NCI-H345 (cell line): ENCODE results near the gene CEND1.

ENCODE experiments used
- DNase-seq: peaks from one replicate; lab custom pipeline; 2025; lab: John Stamatoyannopoulos, UW

CEND1 gene

DNA sequence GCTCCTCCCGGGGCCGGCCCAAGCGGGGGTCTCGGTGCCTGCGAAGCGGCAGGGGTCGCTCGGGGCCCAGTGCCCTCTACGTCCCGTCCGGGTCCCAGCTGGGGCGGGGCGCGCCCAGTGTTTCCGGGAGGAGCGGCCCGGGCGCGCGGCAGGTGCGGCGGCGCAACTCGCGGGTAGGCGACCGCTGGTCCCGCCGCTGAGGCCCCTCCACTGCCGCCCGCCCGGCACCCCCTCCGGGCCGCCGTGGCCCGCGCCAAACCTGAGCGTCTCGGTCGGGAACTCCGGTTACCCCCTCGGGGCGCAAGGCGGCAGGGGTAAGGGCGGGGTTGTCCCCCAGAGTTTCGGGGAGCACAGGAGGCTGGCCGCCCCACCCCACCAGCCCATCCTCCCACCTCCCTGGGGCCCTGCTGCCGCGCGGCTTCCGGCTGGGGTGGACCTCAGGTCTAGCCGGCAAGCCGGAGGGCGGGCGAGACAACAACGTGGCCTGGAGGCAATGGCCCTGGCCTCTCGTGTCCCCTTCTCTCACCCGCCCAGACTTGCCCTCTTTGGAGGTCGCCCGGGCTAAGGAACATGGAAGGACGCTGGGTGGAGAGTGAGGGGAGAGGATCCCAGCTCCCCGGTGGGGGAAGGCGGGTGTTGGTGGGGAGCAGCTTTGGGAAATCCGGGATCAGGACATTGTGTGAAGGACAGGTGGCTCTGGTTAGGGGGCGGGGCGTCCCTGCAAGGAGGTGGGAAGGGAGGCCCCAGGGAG lies 37.4 kb upstream of the CEND1 start:
- peak; percentile 40 for DNase-seq

DNA sequence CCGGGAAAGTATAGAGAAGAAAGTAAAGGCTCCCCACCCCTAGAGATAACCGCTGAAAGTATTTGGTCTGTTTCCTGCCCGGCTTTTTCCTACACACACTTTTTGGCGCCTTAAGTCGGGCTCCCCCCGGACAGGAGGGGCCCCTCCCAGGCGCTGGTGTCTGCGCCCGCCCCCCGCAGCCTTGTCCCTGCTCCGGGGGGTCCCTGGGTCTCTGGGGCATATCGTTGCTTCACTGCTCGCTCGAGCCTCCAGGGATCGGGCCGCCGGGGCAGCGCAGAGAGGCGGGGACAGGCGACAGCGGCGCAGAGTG lies 36.9 kb upstream of the CEND1 start:
- no peak for DNase-seq

DNA sequence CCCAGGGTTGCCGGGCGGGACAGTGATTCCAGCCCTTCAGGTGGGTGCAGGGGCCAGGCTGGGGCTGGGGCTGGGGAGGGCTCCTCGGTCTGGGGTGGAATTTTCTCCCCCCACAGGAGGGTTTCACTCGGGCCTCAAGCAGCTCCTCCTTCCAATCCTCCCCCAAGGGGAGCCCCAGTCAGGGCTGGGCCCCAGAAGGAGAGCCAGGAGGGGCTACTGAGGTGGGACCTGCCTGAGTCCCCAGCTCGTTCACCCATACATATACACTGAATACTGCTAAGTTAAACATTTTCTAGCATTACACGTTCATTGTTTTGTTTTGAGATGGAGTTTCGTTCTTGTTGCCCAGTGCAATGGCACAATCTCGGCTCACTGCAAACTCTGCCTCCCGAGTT lies 36.3 kb upstream of the CEND1 start:
- no peak for DNase-seq

DNA sequence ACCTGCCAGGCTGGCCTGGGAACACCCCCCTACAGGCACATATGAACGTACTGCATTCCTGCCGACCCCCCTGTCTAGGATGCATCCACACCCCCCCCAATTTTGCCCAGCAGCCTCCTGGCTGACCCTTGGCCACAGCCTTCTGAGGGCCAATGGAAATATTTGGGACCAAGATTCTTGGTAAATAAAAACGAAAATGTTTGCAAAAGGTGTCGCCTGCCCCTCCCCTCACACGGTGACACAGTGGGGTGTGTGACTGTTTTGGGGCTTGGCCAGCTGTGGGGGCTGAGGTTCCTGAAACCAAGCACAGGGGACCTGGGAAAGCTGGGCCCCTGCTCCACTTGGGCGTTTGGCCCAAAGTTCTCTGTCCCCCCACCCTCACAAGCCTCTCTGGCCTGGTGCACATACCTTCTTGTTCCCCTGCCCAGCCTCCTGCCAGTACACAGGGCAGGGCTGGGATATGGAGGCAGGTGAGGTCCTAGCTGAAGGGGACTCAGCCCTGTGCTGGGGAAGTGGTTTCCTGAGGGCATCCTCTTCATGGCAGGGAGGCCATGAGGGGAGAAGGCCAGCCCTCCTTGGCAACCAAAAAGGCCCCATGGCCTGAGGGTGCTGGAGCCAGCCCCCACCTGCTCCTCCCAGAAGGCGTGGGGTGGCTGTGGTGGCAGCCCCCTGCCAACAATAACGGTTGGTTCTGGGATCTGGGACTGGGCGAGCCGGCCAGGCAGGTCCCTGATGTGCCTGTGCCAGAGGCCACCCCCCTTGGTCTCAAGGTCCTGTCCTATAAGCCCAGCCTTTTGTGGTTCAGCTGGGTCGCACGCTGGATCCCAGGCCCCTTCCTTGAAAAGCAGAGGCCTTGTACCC lies 35.7 kb upstream of the CEND1 start:
- DNase-seq, result no peak

DNA sequence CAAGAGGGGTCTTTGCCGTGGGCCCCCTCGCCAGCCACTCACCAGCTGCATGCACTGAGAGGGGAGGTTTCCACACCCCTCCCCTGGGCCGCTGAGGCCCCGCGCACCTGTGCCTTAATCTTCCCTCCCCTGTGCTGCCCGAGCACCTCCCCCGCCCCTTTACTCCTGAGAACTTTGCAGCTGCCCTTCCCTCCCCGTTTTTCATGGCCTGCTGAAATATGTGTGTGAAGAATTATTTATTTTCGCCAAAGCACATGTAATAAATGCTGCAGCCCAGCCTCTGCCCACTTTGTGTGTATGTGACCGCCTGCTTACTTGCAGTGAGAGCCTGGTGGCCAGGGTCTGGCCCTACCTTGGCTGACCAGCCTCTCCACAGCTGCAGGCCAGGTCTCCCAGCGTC lies 35.1 kb upstream of the CEND1 start:
- no peak for DNase-seq

DNA sequence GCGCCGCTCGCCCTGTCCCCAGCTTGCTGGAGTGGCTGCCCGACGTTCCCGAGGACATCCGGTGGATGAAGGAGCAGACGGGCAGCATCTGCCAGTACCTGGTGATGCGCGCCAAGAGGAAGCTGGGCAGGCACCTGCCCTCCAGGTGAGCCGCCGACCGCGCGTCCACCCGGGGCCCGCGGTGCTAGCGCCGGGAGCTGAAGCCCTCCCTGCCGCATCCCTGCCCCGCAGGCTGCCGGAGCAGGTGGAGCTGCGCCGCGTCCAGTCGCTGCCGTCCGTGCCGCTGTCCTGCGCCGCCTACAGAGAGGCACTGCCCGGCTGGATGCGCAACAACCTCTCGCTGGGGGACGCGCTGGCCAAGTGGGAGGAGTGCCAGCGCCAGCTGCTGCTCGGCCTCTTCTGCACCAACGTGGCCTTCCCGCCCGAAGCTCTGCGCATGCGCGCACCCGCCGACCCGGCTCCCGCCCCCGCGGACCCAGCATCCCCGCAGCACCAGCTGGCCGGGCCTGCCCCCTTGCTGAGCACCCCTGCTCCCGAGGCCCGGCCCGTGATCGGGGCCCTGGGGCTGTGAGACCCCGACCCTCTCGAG lies 34.5 kb upstream of the CEND1 start:
- DNase-seq, result no peak

DNA sequence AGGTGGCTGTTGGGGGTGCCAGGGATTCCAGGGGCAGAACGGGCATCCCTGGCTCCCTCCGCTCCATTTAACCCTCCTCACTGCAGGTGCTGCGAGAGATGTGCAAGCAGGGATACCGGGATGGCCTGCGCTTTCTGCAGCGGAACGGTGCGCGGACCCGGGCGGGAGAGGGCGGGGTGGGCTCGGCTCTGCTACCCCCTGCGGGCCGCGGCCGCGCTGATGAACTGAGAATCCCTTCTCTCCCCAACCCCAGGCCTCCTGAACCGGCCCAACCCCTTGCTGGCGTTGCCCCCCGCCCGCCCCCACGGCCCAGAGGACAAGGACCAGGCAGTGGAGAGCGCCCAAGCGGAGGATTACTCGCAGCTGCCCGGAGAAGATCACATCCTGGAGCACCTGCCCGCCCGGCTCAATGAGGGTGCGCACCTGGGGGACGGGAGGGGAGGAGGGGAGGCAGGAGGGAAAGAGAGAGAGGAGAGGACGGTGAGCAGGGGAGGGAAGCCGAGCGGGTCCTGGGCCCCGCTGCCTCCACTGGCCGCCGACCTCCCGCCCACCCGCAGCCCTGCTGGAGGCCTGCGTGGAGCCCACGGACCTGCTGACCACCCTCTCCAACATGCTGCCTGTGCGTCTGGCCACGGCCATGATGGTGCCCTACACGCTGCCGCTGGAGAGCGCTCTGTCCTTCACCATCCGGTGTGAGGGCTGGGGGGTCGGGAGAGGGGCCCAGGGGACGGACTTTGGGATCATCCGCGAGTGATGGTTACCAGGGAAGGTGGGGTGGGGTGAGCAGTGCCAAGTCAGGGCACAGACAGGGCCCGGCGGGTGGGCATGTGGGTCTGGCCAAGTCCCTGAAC lies 33.8 kb upstream of the CEND1 start:
- no peak for DNase-seq

DNA sequence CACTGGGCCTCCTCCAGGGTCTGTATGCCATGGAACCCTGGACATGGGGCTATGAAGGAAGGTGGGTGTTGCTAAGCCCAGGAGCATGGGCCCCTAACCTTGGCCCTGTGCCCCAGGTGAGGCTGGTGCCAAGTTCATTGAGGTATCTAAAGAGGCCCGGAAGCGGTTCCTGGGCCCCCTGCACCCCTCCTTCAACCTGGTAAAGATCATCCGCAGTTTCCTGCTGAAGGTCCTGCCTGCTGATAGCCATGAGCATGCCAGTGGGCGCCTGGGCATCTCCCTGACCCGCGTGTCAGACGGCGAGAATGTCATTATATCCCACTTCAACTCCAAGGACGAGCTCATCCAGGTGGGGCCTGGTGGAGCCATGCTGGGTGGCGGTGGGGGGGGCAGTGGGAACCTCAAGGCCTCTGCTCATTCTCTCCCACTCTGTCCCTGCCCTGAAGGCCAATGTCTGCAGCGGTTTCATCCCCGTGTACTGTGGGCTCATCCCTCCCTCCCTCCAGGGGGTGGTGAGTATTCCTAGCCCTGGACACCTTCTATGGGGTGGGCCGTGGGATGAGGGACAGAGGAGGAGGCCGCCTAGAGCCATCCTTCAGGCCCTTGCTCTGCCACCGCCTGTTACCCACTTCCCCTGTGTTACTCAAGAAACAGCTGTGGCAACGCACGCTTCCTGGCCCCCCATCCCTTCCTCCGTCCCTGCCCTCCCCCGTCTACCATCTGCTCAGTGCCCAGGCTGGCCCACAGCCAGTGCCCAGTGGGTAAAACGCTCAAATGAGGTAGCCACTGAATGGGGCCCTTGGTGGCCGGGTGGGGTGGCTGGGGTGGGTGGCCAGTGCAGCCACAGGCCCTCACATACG lies 31.9 kb upstream of the CEND1 start:
- no peak for DNase-seq

DNA sequence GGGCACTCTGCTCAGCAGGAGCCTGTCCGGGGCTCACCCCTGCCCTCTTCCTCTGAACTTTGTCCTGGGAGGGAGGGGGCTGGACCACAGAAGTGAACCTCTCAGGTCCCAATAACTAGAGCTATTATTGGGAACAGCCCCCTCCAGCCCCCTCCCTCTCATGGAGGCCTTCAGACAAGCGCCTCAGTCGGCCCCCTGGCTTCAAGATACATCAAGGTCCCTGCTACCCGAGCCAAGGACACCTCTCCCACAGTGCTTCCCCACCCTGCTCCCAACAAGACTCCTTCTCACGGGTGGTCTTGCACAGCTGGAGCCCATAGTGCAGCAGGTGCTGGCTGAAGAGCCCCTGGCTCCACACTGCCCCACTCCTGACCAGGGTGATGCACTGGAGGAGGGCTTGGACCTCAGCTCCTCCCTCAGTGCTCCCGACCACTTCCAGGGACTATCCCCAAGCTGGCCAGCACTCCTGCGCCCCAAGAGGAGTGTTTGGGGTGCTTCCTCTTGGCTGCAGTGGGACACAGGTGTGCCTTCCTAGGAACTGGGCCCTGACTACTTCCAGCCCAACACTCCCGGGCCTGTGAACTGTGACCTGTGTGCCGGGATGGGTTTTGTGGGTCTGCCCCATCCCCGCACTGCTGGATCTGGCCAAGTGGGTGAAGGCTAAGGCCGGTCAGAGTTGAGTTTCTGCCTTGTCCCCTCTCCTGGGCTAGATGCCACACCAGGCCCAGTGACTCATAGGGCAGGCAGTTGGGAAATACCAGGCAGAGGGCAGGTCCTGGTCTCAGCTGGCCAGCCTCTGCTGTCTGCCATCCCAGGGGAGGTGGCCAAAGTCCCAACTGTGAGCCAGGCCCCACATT lies 31.0 kb upstream of the CEND1 start:
- no peak for DNase-seq

DNA sequence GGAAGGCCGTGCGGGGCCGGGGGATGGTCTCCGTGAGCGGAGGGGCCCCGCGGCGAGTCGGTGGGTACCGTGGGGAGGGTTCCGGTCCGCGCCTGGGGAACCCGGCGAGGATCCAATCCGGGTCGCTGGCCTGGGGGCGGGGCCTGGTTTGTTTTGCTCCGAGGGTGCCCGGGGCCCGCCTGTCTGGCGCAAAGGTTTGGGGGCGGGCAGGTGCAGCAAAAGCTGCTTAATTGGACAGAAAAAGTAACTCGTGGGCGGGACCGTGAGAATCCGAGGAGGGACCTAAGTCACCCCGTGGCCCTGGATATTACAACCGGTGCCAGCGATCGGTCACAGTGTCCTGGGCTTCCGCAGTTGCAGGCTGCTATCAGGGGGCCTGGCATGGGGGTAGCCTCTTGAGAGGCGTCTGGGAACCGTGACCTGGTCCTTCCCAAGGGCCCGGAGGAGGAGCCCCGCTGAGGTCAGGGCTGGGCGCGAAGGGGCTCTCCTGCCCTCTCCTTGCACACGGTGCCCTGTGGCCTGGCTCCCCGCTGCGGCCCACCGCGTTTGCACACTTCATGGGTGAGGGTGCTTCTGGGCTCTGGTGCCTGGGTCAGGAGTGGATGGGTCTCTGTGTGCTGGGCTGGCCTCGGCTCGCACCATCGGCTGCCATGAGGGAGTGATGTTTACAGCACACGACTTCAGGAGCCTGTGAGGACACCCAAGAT lies 30.2 kb upstream of the CEND1 start:
- DNase-seq, result peak; percentile 80

DNA sequence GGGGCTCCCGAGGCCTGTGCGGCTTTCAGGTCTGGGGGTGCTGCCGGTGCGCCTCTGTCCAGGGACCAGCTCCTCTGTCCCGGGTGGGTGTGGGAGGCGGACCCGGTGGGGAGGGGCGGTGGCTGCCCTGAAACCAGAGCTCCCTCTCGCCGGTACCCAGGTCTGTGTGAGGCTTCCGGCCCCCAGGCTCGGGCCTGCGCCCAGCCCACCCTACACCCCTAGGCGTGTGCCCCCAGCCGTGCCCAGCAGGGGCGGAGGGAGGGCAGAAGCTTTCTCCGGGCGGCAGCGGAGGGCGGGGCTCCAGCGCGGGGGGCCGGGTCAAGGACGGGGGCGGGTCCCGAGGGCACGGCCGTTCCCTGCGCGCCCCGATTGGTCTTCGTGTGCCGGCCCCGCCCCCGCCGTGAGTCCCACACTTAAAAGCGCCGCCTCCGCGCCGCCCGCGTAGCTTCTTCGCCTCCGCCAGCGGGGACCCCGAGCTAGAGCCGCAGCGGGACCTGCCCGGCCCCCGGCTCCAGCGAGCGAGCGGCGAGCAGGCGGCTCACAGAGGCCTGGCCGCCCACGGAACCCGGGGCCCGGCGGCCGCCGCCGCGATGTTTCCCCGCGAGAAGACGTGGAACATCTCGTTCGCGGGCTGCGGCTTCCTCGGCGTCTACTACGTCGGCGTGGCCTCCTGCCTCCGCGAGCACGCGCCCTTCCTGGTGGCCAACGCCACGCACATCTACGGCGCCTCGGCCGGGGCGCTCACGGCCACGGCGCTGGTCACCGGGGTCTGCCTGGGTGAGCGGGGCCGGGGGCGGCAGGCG lies 29.4 kb upstream of the CEND1 start:
- DNase-seq, result peak; percentile 92

DNA sequence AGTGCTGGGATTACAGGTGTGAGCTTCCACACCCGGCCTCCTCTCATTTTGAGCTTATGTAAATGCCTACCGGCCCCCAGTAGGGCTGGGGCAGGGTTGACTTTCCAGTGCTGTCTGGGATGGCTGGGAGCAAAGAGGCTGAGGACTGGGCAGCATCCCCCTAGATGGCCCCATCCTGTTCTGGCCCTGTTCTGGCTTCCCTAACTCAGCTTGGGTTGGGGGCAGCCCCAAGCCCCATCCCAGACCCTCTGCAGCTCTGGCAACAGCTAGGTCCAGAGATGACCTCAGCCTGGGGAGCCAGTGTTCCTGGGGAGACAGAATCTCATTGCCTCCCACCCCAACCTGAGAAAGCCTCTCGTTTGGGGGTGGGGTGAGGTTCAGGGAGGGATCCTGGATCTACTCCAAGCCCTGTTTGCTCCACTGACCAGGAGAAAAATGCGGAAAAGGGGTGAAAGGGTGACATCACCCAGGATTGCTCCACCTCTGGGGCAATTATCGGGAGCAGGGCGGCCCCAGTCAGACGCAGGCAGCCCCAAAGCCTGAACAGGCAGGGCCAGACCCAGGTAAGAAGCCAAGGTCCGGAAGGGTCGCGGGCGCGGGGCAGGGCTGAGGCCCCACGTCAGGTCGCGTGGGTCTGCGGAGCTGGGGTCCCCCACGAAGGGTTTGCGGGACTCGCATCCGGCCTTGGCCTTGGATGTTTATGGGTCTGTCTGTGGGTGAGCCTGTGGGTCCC lies 28.7 kb upstream of the CEND1 start, which contains the start of gene PNPLA2:
Gene PNPLA2, plus strand, starts transcription at position 519 of the 733 bp plus-strand sequence. CDS start 805 bp downstream, outside the sequence.
- no peak for DNase-seq

DNA sequence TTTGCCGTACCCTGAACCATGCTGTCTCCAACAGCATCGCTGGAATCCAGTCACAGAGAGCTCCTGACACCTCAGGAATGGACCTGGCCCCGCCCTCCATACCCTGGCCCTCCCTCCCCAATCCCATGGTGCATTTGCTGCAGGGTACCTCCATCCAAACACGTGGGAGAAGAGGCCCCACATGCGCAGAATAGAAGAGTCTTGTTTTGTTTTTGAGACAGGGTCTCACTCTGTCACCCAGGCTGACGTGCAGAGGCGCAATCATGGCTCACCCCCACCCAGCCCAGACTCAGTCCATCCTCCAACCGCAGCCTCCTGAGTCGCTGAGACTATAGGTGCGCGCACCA lies 26.5 kb upstream of the CEND1 start:
- no peak for DNase-seq

DNA sequence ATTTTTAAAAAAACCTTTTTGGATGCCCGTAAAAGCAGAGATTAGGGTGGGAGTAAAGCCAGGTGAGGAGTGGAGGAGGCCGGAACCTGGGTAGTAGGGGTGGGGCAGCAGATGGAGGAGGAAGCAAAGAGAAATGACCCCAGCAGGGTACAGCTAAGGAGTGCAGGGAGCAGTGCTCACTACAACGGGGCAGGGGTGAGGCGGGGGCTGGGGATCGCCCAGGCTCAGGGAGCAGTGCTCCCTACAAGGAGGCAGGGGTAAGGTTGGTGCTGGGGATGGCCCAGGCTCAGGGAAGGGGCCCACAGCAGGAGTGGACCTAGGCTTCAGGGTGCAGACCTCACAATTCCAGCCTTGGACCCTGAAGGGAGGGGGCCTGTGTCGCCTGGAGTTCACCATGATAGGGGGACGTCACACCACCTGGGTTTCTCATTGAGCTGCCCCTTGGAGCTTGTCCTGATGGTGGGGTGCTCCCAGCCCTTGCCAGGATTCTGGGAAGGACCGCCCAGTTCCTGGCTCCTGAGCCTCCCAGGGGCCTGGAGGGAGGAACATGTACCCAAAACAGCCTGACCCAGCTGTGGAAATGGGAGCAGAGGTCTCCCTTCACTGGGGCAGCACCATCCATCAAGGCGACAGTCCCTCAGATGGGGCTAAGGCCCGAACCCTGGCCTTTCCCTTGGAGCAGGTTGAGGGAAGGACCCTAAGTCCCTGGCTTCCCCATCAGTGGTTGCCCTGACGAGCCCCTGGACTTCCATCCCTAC lies 26.0 kb upstream of the CEND1 start:
- DNase-seq, result no peak

DNA sequence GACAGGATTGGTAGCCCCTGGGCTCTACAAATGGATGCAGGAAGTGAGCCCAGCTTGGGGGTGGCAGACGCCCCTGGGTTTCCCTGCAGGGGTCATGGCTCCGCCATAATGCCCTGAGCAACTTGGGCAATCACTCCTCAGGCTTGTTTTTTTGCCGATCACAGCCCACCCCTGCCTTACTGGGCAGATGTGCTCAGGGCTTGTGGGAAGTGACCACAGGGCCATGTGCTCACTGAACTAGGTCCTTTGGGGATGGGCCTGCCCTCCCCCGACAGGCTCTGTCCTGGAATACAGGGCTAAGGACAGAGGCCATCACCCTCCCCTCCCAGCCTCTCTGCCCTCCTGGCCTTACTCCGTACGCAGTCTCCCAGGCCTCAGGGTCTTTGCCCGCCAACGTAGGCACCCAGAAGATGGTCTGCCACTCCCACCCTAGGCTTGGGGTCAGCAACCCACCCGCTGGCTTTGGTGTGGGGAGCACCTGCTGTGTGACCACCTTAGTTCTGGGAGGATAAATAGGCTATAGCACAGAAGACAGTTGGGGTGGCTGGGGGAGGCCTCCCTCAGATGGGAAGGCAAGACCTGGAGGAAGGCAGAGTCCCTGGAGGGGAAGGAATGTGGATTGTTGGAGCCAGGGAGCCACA lies 23.7 kb upstream of the CEND1 start:
- no peak for DNase-seq

DNA sequence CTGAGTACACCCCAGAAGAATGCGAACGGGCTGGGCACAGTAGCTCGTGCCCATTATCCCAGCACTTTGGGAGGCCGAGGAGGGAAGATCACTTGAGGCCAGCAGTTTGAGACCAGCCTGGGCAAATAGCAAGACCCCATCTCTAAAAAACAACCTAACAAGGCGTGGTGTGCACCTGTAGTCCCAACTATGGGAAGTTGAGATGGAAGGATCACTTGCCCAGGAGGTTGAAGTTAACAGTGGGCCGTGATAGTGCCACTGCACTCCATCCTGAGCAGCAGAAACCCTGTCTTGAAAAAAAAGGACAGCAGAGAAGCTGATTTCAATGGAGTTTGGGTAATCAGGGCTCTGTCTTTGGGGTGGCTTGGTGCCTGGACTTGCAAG lies 23.2 kb upstream of the CEND1 start:
- no peak for DNase-seq

DNA sequence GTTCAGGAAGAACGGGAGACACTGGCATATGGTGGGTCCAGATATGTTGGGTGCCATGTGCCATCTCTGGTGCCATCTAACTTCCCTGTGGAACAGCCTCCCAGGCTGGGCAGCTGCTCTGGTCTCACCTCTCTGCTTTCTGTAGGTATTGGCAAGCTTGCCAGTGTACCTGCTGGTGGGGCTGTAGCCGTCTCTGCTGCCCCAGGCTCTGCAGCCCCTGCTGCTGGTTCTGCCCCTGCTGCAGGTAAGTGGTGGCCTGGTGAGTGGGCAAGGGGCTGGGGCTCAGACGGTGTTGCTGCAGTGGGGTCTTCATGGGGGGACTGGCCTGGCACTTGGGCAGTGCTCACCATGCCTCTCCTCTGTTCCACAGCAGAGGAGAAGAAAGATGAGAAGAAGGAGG lies 22.5 kb upstream of the CEND1 start:
- DNase-seq, result no peak
